Thyroid gland (tissue), 4 donors: Measurements from ENCODE around the gene CCDC9B. TPM values are rescaled to one million over a fixed set of nuclear protein-coding genes. Genes with fewer than 3 reads are reported as not detected.
A peak's percentile ranks its signal among the peaks of the same experiment; 100 is the strongest.

Experiments used
- DNase-seq, 2 donors: peaks; one replicate each; pipeline ENCODE4 v3.0.0-alpha.2; 2019
- H3K27ac ChIP-seq, 3 donors: fragments of 200-600 bp; sonication (generic); 1 replicate in 2 of 3; 2 replicates in 1 of 3; pipeline ENCODE4 v1.5.1; 2016 to 2019; ENCODE audit warnings: mild to moderate bottlenecking in 1 of 3, moderate library complexity in 1 of 3
- H3K27me3 ChIP-seq: fragments of 200-600 bp; sonication (generic); one replicate; pipeline ENCODE4 v1.5.1; 2019
- H3K36me3 ChIP-seq, 2 donors: fragments of 200-600 bp; sonication (generic); one replicate each; pipeline ENCODE4 v1.5.1; 2016 to 2019
- H3K4me1 ChIP-seq, 2 donors: fragments of 200-600 bp; sonication (generic); one replicate each; pipeline ENCODE4 v1.5.1; 2017 to 2019
- H3K4me3 ChIP-seq, 3 donors: fragments of 200-600 bp; sonication (generic); replicated peaks in 1 of 3; 1 replicate in 2 of 3; 2 replicates in 1 of 3; pipeline ENCODE4 v1.5.1; 2016; ENCODE audit warnings: mild to moderate bottlenecking in 1 of 3
- H3K9me3 ChIP-seq: fragments of 200-600 bp; sonication (generic); one replicate; pipeline ENCODE4 v1.5.1; 2017
- CTCF ChIP-seq, 6 experiments: fragments of 200-600 bp in 3 of 6; fragments of 450-650 bp in 3 of 6; sonication (generic) in 3 of 6; IDR thresholded peaks; one replicate each; pipeline ENCODE4 v1.5.1; 2016 to 2019; ENCODE audit warnings: antibody characterized with exemption in 6 of 6, mild to moderate bottlenecking in 2 of 6, inconsistent platforms in 1 of 6, moderate library complexity in 1 of 6
- POLR2A ChIP-seq, 2 donors: fragments of 450-650 bp; IDR thresholded peaks; one replicate each; pipeline ENCODE4 v1.6.1; 2017; ENCODE audit warnings: antibody characterized with exemption in 2 of 2, mild to moderate bottlenecking in 2 of 2, moderate library complexity in 1 of 2
- whole genome bisulfite sequencing, 2 donors: methylation state at CpG; one replicate each; pipeline ENCODE4 v1.1.5; 2017; 5-methylcytosine and 5-hydroxymethylcytosine counted together
- intact Hi-C: fragments of 100-400 bp; cut with DNase I; formaldehyde crosslinking; loops from one replicate; pipeline ENCODE4 v1.15.1; 2023
- total RNA-seq, 4 donors: library from RNA; depleted of rRNA; stranded (reverse); fragments of >200 nt; gene quantifications; one replicate each; pipeline ENCODE4 v1.2.3, GENCODE V29; 2016

The CCDC9B gene
- total RNA-seq, 4 donors from 2014 or later = 54.2 to 126 (median 97.5) TPM

- H3K4me1 ChIP-seq = peaks cover 26 to 46% of the 10 kb centered on the region in 2 donors
- TF ChIP-seq CTCF (IDR thresholded peaks at IDR 0.05) = no peak
- TF ChIP-seq POLR2A (IDR thresholded peaks at IDR 0.05) = no peak
- DNase-seq = peak in 1 of 2 donors; percentile 22
- peak overlapping the region in 2 of 3 donors; percentile 10 to 64 for H3K27ac ChIP-seq
- H3K36me3 ChIP-seq = no peaks in the 10 kb centered on the region
- H3K27me3 ChIP-seq = no peaks in the 10 kb centered on the region
- intact Hi-C loops = loop anchor here (5.0 to 10.0 kb wide), 2 partner anchors 47 to 56 kb away; partner anchors contain the start of gene INAFM2
- WGBS, 2 donors = 97 to 98% methylated on average over 16 to 21 of the region's 24 CpGs
- H3K4me3 ChIP-seq = no peak overlapping the region
- H3K9me3 ChIP-seq = no peaks in the 10 kb centered on the region
These were observed 28.2 kb upstream of the CCDC9B start for GRCh38 chr15:40368719-40369473.

- TF ChIP-seq POLR2A (IDR thresholded peaks at IDR 0.05) = peak in 1 of 2 donors; percentile 62
- TF ChIP-seq CTCF (IDR thresholded peaks at IDR 0.05) = peak; percentile 34 to 100 (median 94)
- H3K36me3 ChIP-seq = no peaks in the 10 kb centered on the region
- no peaks in the 10 kb centered on the region for H3K27me3 ChIP-seq
- peaks cover 21 to 39% of the 10 kb centered on the region in 2 donors for H3K4me1 ChIP-seq
- H3K4me3 ChIP-seq = no peak overlapping the region
- no peaks in the 10 kb centered on the region for H3K9me3 ChIP-seq
- WGBS, 2 donors = 18 to 28% methylated on average over 21 to 39 of the region's 91 CpGs
- intact Hi-C loops = loop anchor here (5.0 to 10.0 kb wide), 2 partner anchors 46 to 57 kb away; partner anchors contain the start of gene INAFM2
- DNase-seq = peak; percentile 93 to 95
- H3K27ac ChIP-seq = peak overlapping the region; percentile 60 to 64 (median 62)
These were observed 27.2 kb upstream of the CCDC9B start for GRCh38 chr15:40367686-40368611.

GRCh38 chr15:40367371-40367685, 26.6 kb upstream of the CCDC9B start:
- H3K27ac ChIP-seq = peak overlapping the region; percentile 44 to 62 (median 60)
- WGBS, 2 donors = 80 to 89% methylated on average over 5 of the region's 5 CpGs
- no peak for DNase-seq

More at GRCh38 chr15:40367371-40367685, 26.6 kb upstream of the CCDC9B start:
- H3K9me3 ChIP-seq = no peaks in the 10 kb centered on the region
- H3K36me3 ChIP-seq = no peaks in the 10 kb centered on the region
- H3K27me3 ChIP-seq = no peaks in the 10 kb centered on the region
- peaks cover 15 to 32% of the 10 kb centered on the region in 2 donors for H3K4me1 ChIP-seq
- no peak overlapping the region for H3K4me3 ChIP-seq
- intact Hi-C loops = loop anchor here (5.0 to 10.0 kb wide), 2 partner anchors 45 to 57 kb away; partner anchors contain the start of gene INAFM2
- TF ChIP-seq POLR2A (IDR thresholded peaks at IDR 0.05) (no peak), CTCF (IDR thresholded peaks at IDR 0.05) (no peak)
